IMR-90 (cell line): ENCODE data around the gene GOLGA8B. TPM values are rescaled to one million over a fixed set of nuclear protein-coding genes. Genes with fewer than 3 reads are reported as not detected.

Experiments
- ATAC-seq: fragments of 200-7000 bp; cut with Tn5 transposase; 2 replicates; pipeline ENCODE4 v1.9.1; 2020; ENCODE audit warnings: low read depth, mild to moderate bottlenecking, moderate library complexity
- BruUV-seq: library from RNA; stranded (reverse); fragments of 400-500 nt; replicated peaks from 2 replicates; lab custom pipeline; 2021; lab: Mats Ljungman, UMichigan
- CTCF ChIA-PET: fragments of 300-600 bp; formaldehyde crosslinking; extraction: SDS; loops from one replicate; lab custom pipeline; 2021; ENCODE audit warnings: antibody characterized with exemption; lab: Yijun Ruan, JAX
- POLR2A ChIA-PET: fragments of 300-600 bp; sonication (Branson Sonifier 250); formaldehyde crosslinking; loops from one replicate; lab custom pipeline; 2022; ENCODE audit warnings: antibody characterized with exemption; ENCODE audit not compliant: unreplicated experiment; lab: Charles Lee
- DNase-seq: peaks from one replicate; pipeline ENCODE4 v3.0.0; 2013
- H2AFZ ChIP-seq: replicated peaks from 2 replicates; pipeline ENCODE3; 2013; ENCODE audit warnings: low read length, mild to moderate bottlenecking; ENCODE audit not compliant: poor library complexity
- H2AK5ac ChIP-seq: 2 replicates; pipeline ENCODE4 v1.6.1; 2013; ENCODE audit warnings: low read depth, low read length, inconsistent platforms
- H2AK9ac ChIP-seq: replicated peaks from 2 replicates; pipeline ENCODE3; 2013; ENCODE audit warnings: mild to moderate bottlenecking, low read depth, low read length, moderate library complexity; ENCODE audit not compliant: poor library complexity
- H2BK120ac ChIP-seq: 2 replicates; pipeline ENCODE4 v1.6.1; 2013; ENCODE audit warnings: low read depth, low read length, inconsistent platforms
- H2BK15ac ChIP-seq: 3 replicates; pipeline ENCODE4 v1.6.1; 2013; ENCODE audit warnings: low read depth, low read length, inconsistent platforms
- H2BK20ac ChIP-seq: 2 replicates; pipeline ENCODE4 v1.6.1; 2013; ENCODE audit warnings: low read depth, mild to moderate bottlenecking, inconsistent platforms, low read length, moderate library complexity
- H2BK5ac ChIP-seq: 2 replicates; pipeline ENCODE4 v1.6.1; 2013; ENCODE audit warnings: mild to moderate bottlenecking, low read depth, low read length, inconsistent platforms; ENCODE audit not compliant: poor library complexity, severe bottlenecking
- H3K14ac ChIP-seq: replicated peaks from 2 replicates; pipeline ENCODE4 v1.6.1; 2013; ENCODE audit warnings: low read depth, low read length, inconsistent platforms
- H3K18ac ChIP-seq: 2 replicates; pipeline ENCODE4 v1.6.1; 2013; ENCODE audit warnings: low read depth, low read length, control low read depth
- H3K23ac ChIP-seq: 2 replicates; pipeline ENCODE4 v1.6.1; 2013; ENCODE audit warnings: low read depth, low read length, inconsistent platforms
- H3K27ac ChIP-seq: 2 replicates; pipeline ENCODE4 v1.5.1; 2013; ENCODE audit warnings: mild to moderate bottlenecking, control low read depth, low read length; ENCODE audit not compliant: insufficient read depth
- H3K27me3 ChIP-seq: 2 replicates; pipeline ENCODE4 v1.6.1; 2013; ENCODE audit warnings: low read length; ENCODE audit not compliant: control insufficient read depth, insufficient read depth
- H3K36me3 ChIP-seq: 2 replicates; pipeline ENCODE4 v1.6.1; 2013; ENCODE audit warnings: low read length, mixed read lengths; ENCODE audit not compliant: control insufficient read depth, insufficient read depth
- H3K4ac ChIP-seq: 2 replicates; pipeline ENCODE4 v1.6.1; 2013; ENCODE audit warnings: low read depth, low read length, inconsistent platforms
- H3K4me1 ChIP-seq: 2 replicates; pipeline ENCODE4 v1.6.1; 2013; ENCODE audit warnings: low read length, mixed read lengths; ENCODE audit not compliant: control insufficient read depth, insufficient read depth
- H3K4me2 ChIP-seq: 2 replicates; pipeline ENCODE4 v1.6.1; 2013; ENCODE audit warnings: low read depth, mild to moderate bottlenecking, control low read depth, low read length, moderate library complexity
- H3K4me3 ChIP-seq: 2 replicates; pipeline ENCODE4 v1.5.1; 2013; ENCODE audit warnings: low read depth, mild to moderate bottlenecking, control low read depth, low read length, moderate library complexity; ENCODE audit not compliant: insufficient read depth
- H3K56ac ChIP-seq: 2 replicates; pipeline ENCODE4 v1.6.1; 2013; ENCODE audit warnings: low read length, inconsistent platforms; ENCODE audit not compliant: insufficient read depth; ENCODE audit errors: extremely low read depth
- H3K79me1 ChIP-seq, 2 experiments: 2 replicates each; pipeline ENCODE4 v1.6.1; 2013; ENCODE audit warnings: low read length in 2 of 2, inconsistent platforms in 1 of 2, low read depth in 1 of 2
- H3K9ac ChIP-seq: 2 replicates; pipeline ENCODE4 v1.6.1; 2013; ENCODE audit warnings: low read depth, low read length, control low read depth
- H3K9me1 ChIP-seq: 2 replicates; pipeline ENCODE4 v1.6.1; 2013; ENCODE audit warnings: low read length, inconsistent platforms; ENCODE audit not compliant: insufficient read depth
- H3K9me3 ChIP-seq: 2 replicates; pipeline ENCODE4 v1.6.1; 2013; ENCODE audit warnings: low read length; ENCODE audit not compliant: control insufficient read depth, insufficient read depth
- H4K20me1 ChIP-seq: 2 replicates; pipeline ENCODE4 v1.6.1; 2013; ENCODE audit warnings: low read length, inconsistent platforms; ENCODE audit not compliant: insufficient read depth
- H4K5ac ChIP-seq: 2 replicates; pipeline ENCODE4 v1.6.1; 2013; ENCODE audit warnings: mild to moderate bottlenecking, low read depth, low read length, control low read depth
- H4K8ac ChIP-seq, 2 experiments: 2 replicates each; pipeline ENCODE4 v1.6.1; 2013; ENCODE audit warnings: low read depth in 2 of 2, low read length in 2 of 2, control low read depth in 1 of 2, inconsistent platforms in 1 of 2
- H4K91ac ChIP-seq: 2 replicates; pipeline ENCODE4 v1.6.1; 2013; ENCODE audit warnings: low read depth, low read length, inconsistent platforms; ENCODE audit not compliant: insufficient read depth
- BHLHE40 ChIP-seq: fragments of 150-350 bp; IDR thresholded peaks from 2 replicates; pipeline ENCODE4 v1.6.1; 2016; ENCODE audit warnings: mild to moderate bottlenecking, low read depth, low read length
- CEBPB ChIP-seq: IDR thresholded peaks from 2 replicates; pipeline ENCODE4 v1.6.1; 2012; ENCODE audit warnings: low read depth, low read length, improper control_type of control experiment
- CHD1 ChIP-seq: IDR thresholded peaks from 2 replicates; pipeline ENCODE4 v1.6.1; 2012; ENCODE audit warnings: low read depth, low read length, improper control_type of control experiment
- CTCF ChIP-seq: conservative IDR thresholded peaks from 2 replicates; pipeline ENCODE4 v1.5.1; 2012; ENCODE audit warnings: mild to moderate bottlenecking, low read depth, low read length, improper control_type of control experiment
- FOS ChIP-seq: fragments of 150-350 bp; IDR thresholded peaks from 2 replicates; pipeline ENCODE4 v1.6.1; 2016; ENCODE audit warnings: low read depth, low read length
- MAFK ChIP-seq: IDR thresholded peaks from 2 replicates; pipeline ENCODE4 v1.6.1; 2012; ENCODE audit warnings: low read depth, low read length, improper control_type of control experiment
- MXI1 ChIP-seq: IDR thresholded peaks from 2 replicates; pipeline ENCODE4 v1.6.1; 2012; ENCODE audit warnings: low read depth, mild to moderate bottlenecking, low read length, moderate library complexity, borderline replicate concordance
- NFE2L2 ChIP-seq: fragments of 150-350 bp; IDR thresholded peaks from 2 replicates; pipeline ENCODE4 v1.6.1; 2016; ENCODE audit warnings: low read depth, mild to moderate bottlenecking, low read length
- POLR2A ChIP-seq: IDR thresholded peaks from 2 replicates; pipeline ENCODE4 v1.6.1; 2012; ENCODE audit warnings: mild to moderate bottlenecking, low read depth, low read length
- RAD21 ChIP-seq: IDR thresholded peaks from 2 replicates; pipeline ENCODE4 v1.6.1; 2012; ENCODE audit warnings: low read length, improper control_type of control experiment
- SMC3 ChIP-seq: fragments of 150-350 bp; IDR thresholded peaks from 2 replicates; pipeline ENCODE4 v1.6.1; 2016; ENCODE audit warnings: low read depth, mild to moderate bottlenecking, antibody characterized with exemption, low read length, moderate library complexity
- USF2 ChIP-seq: fragments of 150-350 bp; IDR thresholded peaks from 2 replicates; pipeline ENCODE4 v1.6.1; 2017; ENCODE audit warnings: mild to moderate bottlenecking, antibody characterized with exemption, low read length, low read depth
- WGBS, 2 experiments: methylation state at CpG; one replicate each; pipeline versions ENCODE4 v1.1.5 to v1.1.7; 2013; ENCODE audit warnings: missing lambda C conversion rate in 2 of 2; ENCODE audit not compliant: insufficient read length in 1 of 2; ENCODE audit errors: extremely low coverage in 2 of 2; 5-methylcytosine and 5-hydroxymethylcytosine counted together
- dilution Hi-C: fragments of 300-500 bp; cut with HindIII; formaldehyde crosslinking; loops from one replicate; pipeline ENCODE4 v1.14.3; 2018; ENCODE audit warnings: low sequenced_read_pairs; ENCODE audit not compliant: unreplicated experiment
- in situ Hi-C: fragments of 300-500 bp; cut with MboI; formaldehyde crosslinking; loops from 3 replicates; pipeline ENCODE4 v1.14.3; 2019; ENCODE audit warnings: low sequenced_read_pairs, inconsistent platforms, mixed read lengths
- intact Hi-C: fragments of 100-400 bp; cut with micrococcal nuclease; formaldehyde crosslinking; loops from 2 replicates; pipeline ENCODE4 v1.10.0; 2022
- polyA plus RNA-seq, 3 experiments: library from polyadenylated mRNA; depleted of rRNA; stranded (reverse); fragments of >200 nt; gene quantifications; 2 replicates each; pipeline ENCODE4 v1.2.3, GENCODE V29; 2012; ENCODE audit warnings: low replicate concordance in 1 of 3
- total RNA-seq: library from RNA; depleted of rRNA; stranded (reverse); fragments of >200 nt; gene quantifications from 2 replicates; pipeline ENCODE4 v1.2.3, GENCODE V29; 2012
- TF ChIP-seq, protein P1 (sequence below): fragments of 150-350 bp; IDR thresholded peaks from 2 replicates; pipeline ENCODE4 v1.6.1; 2016; ENCODE audit warnings: low read depth, mild to moderate bottlenecking, low read length, moderate library complexity, borderline replicate concordance

The GOLGA8B gene
- total and polyA plus RNA-seq, 2 of the 4 experiments (the other 2 are of a cell fraction), result 7.7 to 31.6 TPM

DNA sequence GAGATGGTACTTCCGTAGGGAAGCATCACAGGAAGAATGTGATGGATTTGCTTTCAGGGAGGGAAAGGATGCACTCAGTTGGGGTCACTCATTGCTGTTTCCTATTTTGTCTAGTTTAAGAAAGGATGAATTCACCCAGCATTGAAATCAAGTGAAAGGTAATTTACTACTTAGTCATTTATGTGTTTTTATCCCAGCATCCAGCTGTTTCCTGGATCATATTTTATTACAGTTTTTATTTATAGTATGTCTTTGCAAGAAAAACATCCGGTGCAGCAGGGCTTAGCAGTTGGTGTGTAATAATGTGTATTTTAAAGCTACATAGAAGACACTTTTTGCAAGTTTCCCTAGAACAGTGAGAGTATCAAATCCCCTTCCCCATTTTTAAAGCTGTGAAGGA is 37.4 kb upstream of the GOLGA8B start:
- H3K18ac ChIP-seq, result no peak overlapping the region
- H3K4me2 ChIP-seq, result no peak overlapping the region
- intact Hi-C loops (loop anchor here (1.0 to 10.0 kb wide), 3 partner anchors 88 to 674 kb away; no protein-coding TSS in a partner anchor), dilution Hi-C loops (no loop called here), in situ Hi-C loops (loop anchor here (5.0 kb wide), 1 partner anchor 296 kb away; no protein-coding TSS in a partner anchor)
- no peak overlapping the region for H3K9ac ChIP-seq
- no peak overlapping the region for H2BK20ac ChIP-seq
- ATAC-seq (no peak), DNase-seq (peak; percentile 14)
- BruUV-seq, result no TSS peak
- H3K36me3 ChIP-seq, result no peaks in the 10 kb centered on the region
- H3K4me3 ChIP-seq, result no peak overlapping the region
- peaks cover 3% of the 10 kb centered on the region for H3K27me3 ChIP-seq
- no peak overlapping the region for H2BK120ac ChIP-seq
- no peaks in the 10 kb centered on the region for H3K79me1 ChIP-seq
- no peak overlapping the region for H3K14ac ChIP-seq
- no peak overlapping the region for H2AK9ac ChIP-seq
- H2AFZ ChIP-seq, result no peak overlapping the region
- no peak overlapping the region for H3K4ac ChIP-seq
- H4K91ac ChIP-seq, result no peak overlapping the region
- CTCF ChIA-PET, result interaction anchor here (0.9 to 2.4 kb wide), 4 partner anchors 8 to 300 kb away, joined by 3 to 10 read pairs (median 6); no protein-coding TSS in a partner anchor
- no CpG with 5 or more reads among the region's 2 CpGs for WGBS, 2 experiments
- no peaks in the 10 kb centered on the region for H3K9me1 ChIP-seq
- no peak overlapping the region for H2AK5ac ChIP-seq
- H2BK5ac ChIP-seq, result no peak overlapping the region
- H4K20me1 ChIP-seq, result no peaks in the 10 kb centered on the region
- H2BK15ac ChIP-seq, result no peak overlapping the region
- no peak for TF ChIP-seq MXI1
- no peak for TF ChIP-seq CTCF
- TF ChIP-seq CHD1, result no peak
- TF ChIP-seq RAD21, result no peak
- no peak for TF ChIP-seq SMC3
- TF ChIP-seq POLR2A, result no peak
- no peak for TF ChIP-seq USF2
- TF ChIP-seq CEBPB, result no peak
- TF ChIP-seq NFE2L2, result no peak
- TF ChIP-seq BHLHE40, result no peak
- TF ChIP-seq, protein P1, sequence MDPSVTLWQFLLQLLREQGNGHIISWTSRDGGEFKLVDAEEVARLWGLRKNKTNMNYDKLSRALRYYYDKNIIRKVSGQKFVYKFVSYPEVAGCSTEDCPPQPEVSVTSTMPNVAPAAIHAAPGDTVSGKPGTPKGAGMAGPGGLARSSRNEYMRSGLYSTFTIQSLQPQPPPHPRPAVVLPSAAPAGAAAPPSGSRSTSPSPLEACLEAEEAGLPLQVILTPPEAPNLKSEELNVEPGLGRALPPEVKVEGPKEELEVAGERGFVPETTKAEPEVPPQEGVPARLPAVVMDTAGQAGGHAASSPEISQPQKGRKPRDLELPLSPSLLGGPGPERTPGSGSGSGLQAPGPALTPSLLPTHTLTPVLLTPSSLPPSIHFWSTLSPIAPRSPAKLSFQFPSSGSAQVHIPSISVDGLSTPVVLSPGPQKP, result no peak
- TF ChIP-seq MAFK, result no peak
- TF ChIP-seq FOS, result no peak
- H3K9me3 ChIP-seq, result no peaks in the 10 kb centered on the region
- no peak overlapping the region for H3K56ac ChIP-seq
- no peak overlapping the region for H3K23ac ChIP-seq
- H3K4me1 ChIP-seq, result no peaks in the 10 kb centered on the region
- no peak overlapping the region for H3K27ac ChIP-seq
- H4K5ac ChIP-seq, result no peak overlapping the region
- POLR2A ChIA-PET, result no interaction called here
- H4K8ac ChIP-seq, result no peak overlapping the region
